Psoas muscle (tissue), 8 donors: ENCODE results near the gene GANC. TPM values are rescaled to one million over a fixed set of nuclear protein-coding genes. Genes with fewer than 3 reads are reported as not detected.
"Not testable (repeated sequence)": the region's sequence is repeated elsewhere in the genome, so short reads cannot be mapped to it uniquely, and the experiment has no call there.

Experiments used
- ATAC-seq, 4 donors: fragments of 200-7000 bp; cut with Tn5 transposase; one replicate each; pipeline ENCODE4 v1.9.1; 2020; ENCODE audit warnings: moderate library complexity in 3 of 4, mild to moderate bottlenecking in 2 of 4
- DNase-seq, 2 donors: peaks; one replicate each; pipeline ENCODE4 v3.0.0-alpha.2; 2020
- H3K27ac ChIP-seq: fragments of 200-600 bp; one replicate; pipeline ENCODE4 v1.8.0; 2022
- H3K27me3 ChIP-seq, 3 donors: fragments of 200-600 bp in 1 of 3; one replicate each; pipeline versions ENCODE4 v1.6.1 to v1.8.0; 2013 to 2022; ENCODE audit warnings: low read length in 2 of 3, mild to moderate bottlenecking in 2 of 3, moderate library complexity in 1 of 3; ENCODE audit not compliant: insufficient read depth in 3 of 3
- H3K36me3 ChIP-seq, 2 donors: fragments of 200-600 bp in 1 of 2; one replicate each; pipeline versions ENCODE4 v1.6.1 to v1.8.0; 2013 to 2022; ENCODE audit warnings: low read depth in 1 of 2, mild to moderate bottlenecking in 1 of 2, moderate library complexity in 1 of 2; ENCODE audit not compliant: insufficient read depth in 1 of 2
- H3K4me1 ChIP-seq: fragments of 200-600 bp; one replicate; pipeline ENCODE4 v1.8.0; 2022
- H3K4me3 ChIP-seq: fragments of 200-600 bp; one replicate; pipeline ENCODE4 v1.8.0; 2022; ENCODE audit warnings: mild to moderate bottlenecking
- H3K9me3 ChIP-seq: fragments of 200-600 bp; one replicate; pipeline ENCODE4 v1.8.0; 2022
- CTCF ChIP-seq: fragments of 200-600 bp; IDR thresholded peaks from one replicate; pipeline ENCODE4 v1.8.0; 2022; ENCODE audit warnings: antibody characterized with exemption
- WGBS, 3 donors: extraction: QIAGEN DNeasy Blood & Tissue Kit; methylation state at CpG; one replicate each; pipeline versions ENCODE4 v1.1.6 to v1.1.7; 2013; 5-methylcytosine and 5-hydroxymethylcytosine counted together
- intact Hi-C, 2 donors: fragments of 100-400 bp; cut with DNase I; formaldehyde crosslinking; loops; one replicate each; pipeline versions ENCODE4 v1.11.0 to v1.14.2; 2022
- long read RNA-seq, 2 donors: library from polyadenylated mRNA; unstranded; transcript quantifications; one replicate each; pipeline ENCODE4 v2.0.0, GENCODE V29; 2021
- polyA plus RNA-seq, 3 donors: library from polyadenylated mRNA; stranded (reverse); fragments of 200-250 nt; gene quantifications; one replicate each; pipeline ENCODE4 v1.2.3, GENCODE V29; 2013
- total RNA-seq, 4 donors: library from RNA; stranded (reverse); fragmentation: NEBNext Ultra II Directional in 2 of 4; extraction: Animal tissue kit (Norgen Biotek cat#: 25700) in 2 of 4; gene quantifications; one replicate each; pipeline versions ENCODE4 v1.2.1 to v1.2.4, GENCODE V29; 2021 to 2023
- donor health status: healthy with polysubstance abuse.
- donor health status: DM: no; HTN: no; CAD: no; lungs with moderate emphysema.
- donor health status: Bipolar disorder and iron deficiency.
- donor health status: healthy.
- donor health status: DM: yes; HTN: yes; CAD: no.
- donor health status: DM: no; HTN: no; CAD: no.
- donor health status: DM: no; HTN: no; CAD: no.
- donor health status: DM: yes; HTN: yes; CAD: no.

Gene GANC
- total RNA-seq (10 to 100 TPM; 20.3 to 37.7 (median 24.2) TPM), polyA plus RNA-seq (10 to 100 TPM in 1 of 3 donors, 1 to 10 TPM in 2; 4.9 to 11.4 (median 9.9) TPM)
- long read RNA-seq, donor 1, full-length matches to known transcripts, result 2 of 6 reads
- long read RNA-seq, donor 1, partial matches to known transcripts, result 3 of 6 reads
- long read RNA-seq, donor 1, other reads (novel, unspliced or antisense), result 1 of 6 reads
- long read RNA-seq, donor 2, full-length matches to known transcripts, result 5 of 17 reads
- long read RNA-seq, donor 2, partial matches to known transcripts, result 3 of 17 reads
- long read RNA-seq, donor 2, other reads (novel, unspliced or antisense), result 9 of 17 reads

- TF ChIP-seq CTCF, result no peak
- H3K4me1 ChIP-seq, result peaks cover 40% of the 10 kb centered on the region
- peak within 1 kb of the TSS; percentile 73 for H3K4me3 ChIP-seq
- peaks cover 0 to 40% of the 10 kb centered on the region in 2 donors for H3K36me3 ChIP-seq
- DNase-seq (peak; percentile 97 to 98), ATAC-seq (peak; percentile 93 to 97 (median 94))
- no peaks in the 10 kb centered on the region for H3K9me3 ChIP-seq
- no peaks in the 10 kb centered on the region for H3K27me3 ChIP-seq
- H3K27ac ChIP-seq, result peak within 1 kb of the TSS; percentile 97
- intact Hi-C loops, result loop anchor here (1.0 to 10.0 kb wide), 4 partner anchors 112 to 212 kb away; no protein-coding TSS in a partner anchor
- 0% methylated on average over 52 of the region's 52 CpGs for WGBS, 3 donors
These were observed at the start of gene GANC, which contains the start of gene TMEM87A for GRCh38 chr15:42272939-42273899. Gene GANC (plus strand): TSS chr15:42273201. CDS start chr15:42274482, 1,281 bp downstream. Gene TMEM87A (minus strand): TSS chr15:42273433. CDS start chr15:42273398, 35 bp downstream.

GRCh38 chr15:42226648-42227047, 46.4 kb upstream of the GANC start:
- ATAC-seq, result no peak
- H3K9me3 ChIP-seq, result no peaks in the 10 kb centered on the region
- 91 to 94% (median 93%) methylated on average over 5 of the region's 5 CpGs for WGBS, 3 donors
- no peaks in the 10 kb centered on the region for H3K27me3 ChIP-seq
- TF ChIP-seq CTCF, result no peak
- no peak overlapping the region for H3K4me3 ChIP-seq
- no peaks in the 10 kb centered on the region for H3K4me1 ChIP-seq
- intact Hi-C loops, result no loop called here
- peaks cover 9 to 100% of the 10 kb centered on the region in 2 donors for H3K36me3 ChIP-seq
- H3K27ac ChIP-seq, result no peak overlapping the region
- DNase-seq, result no peak

GRCh38 chr15:42228036-42228435, 45.0 kb upstream of the GANC start:
- Histone ChIP-seq H3K36me3 (peaks cover 9 to 100% of the 10 kb centered on the region in 2 donors), H3K4me1 (no peaks in the 10 kb centered on the region), H3K9me3 (no peaks in the 10 kb centered on the region), H3K27me3 (no peaks in the 10 kb centered on the region), H3K27ac (no peak overlapping the region), H3K4me3 (no peak overlapping the region)
- intact Hi-C loops, result no loop called here
- DNase-seq (no peak), ATAC-seq (no peak)
- 51 to 67% (median 61%) methylated on average over 1 of the region's 1 CpG for WGBS, 3 donors
- no peak for TF ChIP-seq CTCF

GRCh38 chr15:42228981-42229380, 44.0 kb upstream of the GANC start:
- WGBS, 3 donors, result 94 to 95% (median 94%) methylated on average over 5 of the region's 5 CpGs
- ATAC-seq, H3K4me3 ChIP-seq, H3K27ac ChIP-seq, H3K4me1 ChIP-seq, H3K9me3 ChIP-seq, intact Hi-C loops, DNase-seq, H3K27me3 ChIP-seq: not testable (repeated sequence)
- H3K36me3 ChIP-seq, result peaks cover 5 to 100% of the 10 kb centered on the region in 2 donors

GRCh38 chr15:42231088-42231487, 41.9 kb upstream of the GANC start:
- intact Hi-C loops, result no loop called here
- H3K36me3 ChIP-seq, result peaks cover 3 to 100% of the 10 kb centered on the region in 2 donors
- no peak for DNase-seq
- TF ChIP-seq CTCF, result no peak
- H3K27ac ChIP-seq, result no peak overlapping the region
- WGBS, 3 donors, result 95 to 96% (median 95%) methylated on average over 1 of the region's 1 CpG
- H3K4me1 ChIP-seq, result no peaks in the 10 kb centered on the region
- no peaks in the 10 kb centered on the region for H3K27me3 ChIP-seq
- no peak for ATAC-seq
- no peaks in the 10 kb centered on the region for H3K9me3 ChIP-seq
- H3K4me3 ChIP-seq, result no peak overlapping the region
